Kidney glomerular epithelial cell (primary cell): ENCODE measurements around the gene RREB1.

Source experiments
- DNase-seq: peaks from one replicate; lab custom pipeline; 2025; lab: John Stamatoyannopoulos, UW

Gene RREB1

GRCh38 chr6:7088076-7088742, 19.6 kb upstream of the RREB1 start:
- no peak for DNase-seq

GRCh38 chr6:7098993-7099392, 8.8 kb upstream of the RREB1 start:
- no peak for DNase-seq

GRCh38 chr6:7100072-7100752, 7.5 kb upstream of the RREB1 start:
- no peak for DNase-seq

GRCh38 chr6:7100753-7101081, 7.0 kb upstream of the RREB1 start:
- no peak for DNase-seq

- peak; percentile 73 for DNase-seq
Observed at GRCh38 chr6:7101290-7101689, 6.5 kb upstream of the RREB1 start.

- DNase-seq, result no peak
Observed at GRCh38 chr6:7104752-7105151, 3.0 kb upstream of the RREB1 start.

GRCh38 chr6:7106215-7106751, 1.5 kb upstream of the RREB1 start:
- DNase-seq, result no peak

GRCh38 chr6:7106752-7107577, 796 bp upstream of the RREB1 start:
- no peak for DNase-seq

- peak; percentile 63 for DNase-seq
Observed at GRCh38 chr6:7108196-7108963, 619 bp downstream of the RREB1 start.

- peak; percentile 39 for DNase-seq
Observed at GRCh38 chr6:7108964-7109836, 1.4 kb downstream of the RREB1 start.

GRCh38 chr6:7110092-7110792, 2.5 kb downstream of the RREB1 start:
- no peak for DNase-seq

- no peak for DNase-seq
Observed at GRCh38 chr6:7111095-7111690, 3.4 kb downstream of the RREB1 start.

GRCh38 chr6:7112171-7112570, 4.4 kb downstream of the RREB1 start:
- no peak for DNase-seq

- peak; percentile 17 for DNase-seq
Observed at GRCh38 chr6:7112741-7113313, 5.1 kb downstream of the RREB1 start.

- DNase-seq, result no peak
Observed at GRCh38 chr6:7114744-7115458, 7.1 kb downstream of the RREB1 start.

GRCh38 chr6:7115543-7116231, 7.9 kb downstream of the RREB1 start:
- DNase-seq, result no peak

GRCh38 chr6:7119272-7119801, 11.6 kb downstream of the RREB1 start:
- DNase-seq, result no peak

- no peak for DNase-seq
Observed at GRCh38 chr6:7121700-7122241, 14.0 kb downstream of the RREB1 start.
